ENCODE data around the gene ZNF594.
"Not testable (repeated sequence)": the region's sequence is repeated elsewhere in the genome, so short reads cannot be mapped to it uniquely, and the experiment has no call there.

The ZNF594 gene

DNA sequence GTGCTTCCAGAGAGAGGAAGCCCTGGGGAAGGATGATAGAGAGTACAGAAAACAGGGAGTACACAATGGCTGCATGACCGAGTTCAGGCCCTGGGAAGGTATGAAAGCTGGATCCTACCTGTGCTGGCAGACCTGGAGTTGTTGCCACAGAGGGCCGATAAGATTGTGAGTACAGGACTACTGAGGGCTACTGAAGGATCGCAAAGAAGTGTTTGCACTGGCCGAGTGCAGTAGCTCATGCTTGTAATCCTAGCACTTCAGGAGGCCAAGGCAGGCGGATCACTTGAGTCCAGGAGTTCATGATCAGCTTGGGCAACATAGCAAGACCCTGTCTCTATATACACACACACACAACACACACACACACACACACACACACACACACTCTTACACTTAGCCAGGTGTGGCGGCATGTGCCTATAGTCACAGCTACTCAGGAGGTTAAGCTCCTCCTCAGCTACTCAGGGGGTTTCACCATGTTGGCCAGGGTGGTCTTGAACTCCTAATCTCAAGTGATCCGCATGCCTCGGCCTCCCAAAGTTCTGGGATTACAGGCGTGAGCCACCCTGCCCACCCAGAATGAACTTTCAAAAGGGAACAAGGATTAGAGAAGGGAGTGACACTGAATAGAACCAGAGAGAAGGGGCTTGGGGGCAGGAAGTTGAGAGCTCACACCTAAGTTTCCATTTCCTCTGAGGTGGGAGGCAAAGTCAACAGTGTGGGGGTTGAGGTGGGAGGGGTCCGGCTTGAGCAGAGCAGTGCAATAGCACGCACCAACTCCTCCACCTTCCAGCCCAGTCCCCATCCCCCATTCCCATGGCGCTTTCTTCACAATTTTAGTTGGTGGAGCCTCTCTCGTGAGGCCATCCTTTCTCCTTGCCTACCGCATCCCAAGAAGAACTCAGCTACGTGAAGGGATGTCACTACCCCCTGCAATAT is 35.5 kb upstream of the ZNF594 start:
- CTCF ChIA-PET = interaction anchor here (0.5 to 2.2 kb wide), 2 partner anchors 11 to 31 kb away, joined by 3 to 9 read pairs; no protein-coding TSS in a partner anchor

GRCh38 chr17:5225668-5226457 is 34.2 kb upstream of the ZNF594 start:
- ChIA-PET CTCF (interaction anchor here (0.6 to 2.2 kb wide), 2 partner anchors 12 to 115 kb away, joined by 4 to 9 read pairs; no protein-coding TSS in a partner anchor), POLR2A (ENCODE audit: low non-redundant PET) (no interaction called here)
- TF ChIP-seq, protein P1, sequence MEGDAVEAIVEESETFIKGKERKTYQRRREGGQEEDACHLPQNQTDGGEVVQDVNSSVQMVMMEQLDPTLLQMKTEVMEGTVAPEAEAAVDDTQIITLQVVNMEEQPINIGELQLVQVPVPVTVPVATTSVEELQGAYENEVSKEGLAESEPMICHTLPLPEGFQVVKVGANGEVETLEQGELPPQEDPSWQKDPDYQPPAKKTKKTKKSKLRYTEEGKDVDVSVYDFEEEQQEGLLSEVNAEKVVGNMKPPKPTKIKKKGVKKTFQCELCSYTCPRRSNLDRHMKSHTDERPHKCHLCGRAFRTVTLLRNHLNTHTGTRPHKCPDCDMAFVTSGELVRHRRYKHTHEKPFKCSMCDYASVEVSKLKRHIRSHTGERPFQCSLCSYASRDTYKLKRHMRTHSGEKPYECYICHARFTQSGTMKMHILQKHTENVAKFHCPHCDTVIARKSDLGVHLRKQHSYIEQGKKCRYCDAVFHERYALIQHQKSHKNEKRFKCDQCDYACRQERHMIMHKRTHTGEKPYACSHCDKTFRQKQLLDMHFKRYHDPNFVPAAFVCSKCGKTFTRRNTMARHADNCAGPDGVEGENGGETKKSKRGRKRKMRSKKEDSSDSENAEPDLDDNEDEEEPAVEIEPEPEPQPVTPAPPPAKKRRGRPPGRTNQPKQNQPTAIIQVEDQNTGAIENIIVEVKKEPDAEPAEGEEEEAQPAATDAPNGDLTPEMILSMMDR (conservative IDR thresholded peaks at IDR 0.05; ENCODE audit: low read depth) = no peak
- DNase-seq (ENCODE audit: low spot score) = no peak
- no peak overlapping the region for H3K27ac ChIP-seq

More for the DNA sequence above, 35.5 kb upstream of the ZNF594 start:
- H3K27ac ChIP-seq = no peak overlapping the region
- no peak for DNase-seq (ENCODE audit: low spot score)
- POLR2A ChIA-PET (ENCODE audit: low non-redundant PET) = interaction anchor here (0.5 kb wide), 1 partner anchor 132 kb away, joined by 3 read pairs; no protein-coding TSS in a partner anchor
- TF ChIP-seq, protein P1 (conservative IDR thresholded peaks at IDR 0.05; ENCODE audit: low read depth) = no peak

GRCh38 chr17:5221912-5222311 is 30.2 kb upstream of the ZNF594 start:
- H3K27ac ChIP-seq; DNase-seq (ENCODE audit: low spot score): not testable (repeated sequence)
- POLR2A ChIA-PET (ENCODE audit: low non-redundant PET) = interaction anchor here (0.5 kb wide), 1 partner anchor 259 kb away, joined by 3 read pairs; no protein-coding TSS in a partner anchor
- CTCF ChIA-PET = interaction anchor here (0.7 kb wide), 1 partner anchor 159 kb away, joined by 3 read pairs; no protein-coding TSS in a partner anchor

DNA sequence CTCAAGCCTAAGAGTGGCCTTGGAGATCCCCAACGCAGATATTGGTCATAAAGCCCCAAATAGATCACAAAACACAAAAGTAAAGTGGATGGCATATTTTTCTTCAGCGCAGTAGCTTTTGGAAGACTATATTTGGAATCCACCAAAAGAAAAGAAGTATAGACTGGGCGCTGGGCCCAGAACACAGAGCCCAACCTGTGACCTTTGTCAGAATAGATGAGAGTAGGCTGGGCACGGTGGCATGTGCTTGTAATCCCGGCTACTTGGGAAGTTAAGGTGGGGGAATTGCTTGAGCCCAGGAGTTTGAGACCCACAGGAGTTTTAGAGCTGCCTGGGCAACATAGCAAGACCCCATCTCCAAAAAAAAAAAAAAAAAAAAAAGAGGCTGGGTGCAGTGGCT is 28.4 kb upstream of the ZNF594 start:
- no peak overlapping the region for H3K27ac ChIP-seq
- ChIA-PET CTCF (interaction anchor here (0.7 kb wide), 1 partner anchor 1957 kb away, joined by 3 read pairs; no protein-coding TSS in a partner anchor), POLR2A (ENCODE audit: low non-redundant PET) (no interaction called here)
- no peak for DNase-seq (ENCODE audit: low spot score)
- TF ChIP-seq, protein P1 (conservative IDR thresholded peaks at IDR 0.05; ENCODE audit: low read depth) = no peak

DNA sequence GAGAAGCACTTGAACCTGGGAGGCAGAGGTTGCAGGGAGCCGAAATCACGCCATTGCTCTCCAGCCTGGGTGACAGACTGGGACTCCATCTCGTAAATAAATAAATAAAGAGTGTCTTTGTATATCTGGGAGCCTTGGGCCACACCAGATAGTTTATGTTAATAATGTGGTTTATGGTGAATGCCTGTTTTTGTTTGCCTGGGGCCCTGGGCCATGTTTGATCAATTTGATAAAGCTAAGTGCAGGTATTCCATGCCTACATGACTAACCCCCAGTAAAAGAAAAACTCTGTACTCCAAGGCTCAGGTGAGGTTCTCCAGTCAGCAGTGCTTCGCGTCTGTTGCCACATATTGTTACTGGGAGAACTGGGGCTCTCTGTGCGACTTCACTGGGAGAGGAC is 27.9 kb upstream of the ZNF594 start:
- DNase-seq (ENCODE audit: low spot score) = no peak
- CTCF ChIA-PET = no interaction called here
- no peak overlapping the region for H3K27ac ChIP-seq
- TF ChIP-seq, protein P1 (conservative IDR thresholded peaks at IDR 0.05; ENCODE audit: low read depth) = no peak
- POLR2A ChIA-PET (ENCODE audit: low non-redundant PET) = no interaction called here

- H3K27ac ChIP-seq; POLR2A ChIA-PET (ENCODE audit: low non-redundant PET); CTCF ChIA-PET; DNase-seq (ENCODE audit: low spot score): not testable (repeated sequence)
These were observed 25.9 kb upstream of the ZNF594 start for GRCh38 chr17:5217562-5217961.

- DNase-seq (ENCODE audit: low spot score) = no peak
- ChIA-PET CTCF (no interaction called here), POLR2A (ENCODE audit: low non-redundant PET) (no interaction called here)
- TF ChIP-seq, protein P1 (conservative IDR thresholded peaks at IDR 0.05; ENCODE audit: low read depth) = no peak
- H3K27ac ChIP-seq = no peak overlapping the region
These were observed 19.8 kb upstream of the ZNF594 start for GRCh38 chr17:5211458-5211857.

Measured in RWPE1 (cell line).